Epithelial cell of esophagus (primary cell): ENCODE measurements around the gene GAD2.

Experiments used
- DNase-seq: peaks from one replicate; pipeline ENCODE4 v3.0.0; 2010; ENCODE audit warnings: low read depth
- H3K4me3 ChIP-seq: 2 replicates; pipeline ENCODE4 v1.5.1; 2011; ENCODE audit warnings: mild to moderate bottlenecking, low read length, control low read depth
- CTCF ChIP-seq: IDR thresholded peaks from 2 replicates; pipeline ENCODE4 v1.5.1; 2011; ENCODE audit warnings: low read depth, mild to moderate bottlenecking, low read length, control low read depth, inconsistent platforms; ENCODE audit not compliant: insufficient read depth; ENCODE audit errors: missing control alignments

Gene GAD2

DNA sequence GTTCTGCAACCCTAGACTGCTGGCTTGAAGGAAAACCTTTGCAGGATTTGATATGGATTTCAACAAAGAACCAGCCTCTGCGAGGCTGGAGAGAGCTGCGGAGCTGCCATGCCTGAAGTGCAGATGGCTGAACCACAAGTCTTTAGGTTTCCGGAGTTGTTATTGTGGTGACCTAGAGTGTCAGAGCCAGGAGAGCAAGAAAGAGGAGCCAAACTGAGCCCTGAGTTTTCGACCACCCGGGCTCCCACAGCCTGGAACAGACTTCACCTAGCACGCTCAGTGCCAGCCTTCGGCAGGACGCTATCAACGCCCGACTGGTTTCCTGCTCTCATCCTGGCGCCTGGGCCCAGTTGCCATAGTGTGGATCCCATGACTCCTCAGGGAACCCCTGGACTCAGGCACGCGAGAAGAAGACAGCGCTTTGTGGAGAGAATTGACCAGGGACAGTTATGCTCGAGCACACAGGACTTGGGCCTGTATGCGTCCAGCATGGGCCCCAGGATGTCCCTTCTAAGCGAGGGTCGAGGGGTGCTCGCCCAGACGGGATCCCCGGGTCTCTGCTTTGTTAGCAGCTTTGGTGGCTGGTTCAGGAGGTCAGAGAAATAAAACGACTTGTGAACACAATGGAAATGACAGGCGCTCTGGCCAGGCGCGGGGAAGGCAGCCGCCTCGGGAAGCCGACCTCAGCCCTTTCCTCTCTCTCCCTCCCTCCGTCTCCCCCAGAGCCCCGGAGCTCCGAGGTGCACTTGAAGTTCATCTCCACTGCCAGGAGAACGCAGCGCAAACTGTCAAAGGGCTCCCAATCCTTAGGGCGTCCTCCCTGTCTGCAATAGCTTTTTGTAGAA is 1.8 kb upstream of the GAD2 start:
- DNase-seq = no peak
- H3K4me3 ChIP-seq = no peak overlapping the region
- TF ChIP-seq CTCF = no peak

GRCh38 chr10:26215396-26215934 is 1.1 kb upstream of the GAD2 start:
- no peak overlapping the region for H3K4me3 ChIP-seq
- no peak for TF ChIP-seq CTCF
- DNase-seq = no peak

DNA sequence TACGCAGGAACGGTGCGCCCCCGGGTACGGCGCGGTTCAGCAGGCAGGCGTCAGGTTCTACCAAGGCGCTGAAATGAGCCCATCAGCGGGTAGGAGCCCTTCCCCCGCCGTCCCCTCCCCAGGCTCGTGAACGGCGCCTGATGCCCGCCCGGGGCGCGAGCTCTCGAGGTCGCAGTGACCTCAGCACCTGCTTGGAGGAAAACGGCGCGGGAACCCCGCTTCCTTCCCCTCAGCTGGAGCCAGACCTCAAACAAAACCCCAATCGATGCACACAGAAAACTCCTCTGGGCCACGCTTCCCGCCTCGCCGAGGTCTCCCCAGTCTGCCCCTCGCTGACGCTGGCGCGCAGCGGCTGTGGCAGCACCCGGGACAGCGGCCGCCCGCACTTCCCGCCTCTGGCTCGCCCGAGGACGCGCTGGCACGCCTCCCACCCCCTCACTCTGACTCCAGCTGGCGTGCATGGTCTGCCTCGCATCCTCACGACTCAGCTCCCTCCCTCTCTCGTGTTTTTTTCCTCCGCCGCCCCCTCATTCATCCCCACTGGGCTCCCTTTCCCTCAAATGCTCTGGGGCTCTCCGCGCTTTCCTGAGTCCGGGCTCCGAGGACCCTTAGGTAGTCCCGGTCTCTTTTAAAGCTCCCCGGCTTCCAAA is 514 bp upstream of the GAD2 start:
- TF ChIP-seq CTCF = no peak
- no peak overlapping the region for H3K4me3 ChIP-seq

DNA sequence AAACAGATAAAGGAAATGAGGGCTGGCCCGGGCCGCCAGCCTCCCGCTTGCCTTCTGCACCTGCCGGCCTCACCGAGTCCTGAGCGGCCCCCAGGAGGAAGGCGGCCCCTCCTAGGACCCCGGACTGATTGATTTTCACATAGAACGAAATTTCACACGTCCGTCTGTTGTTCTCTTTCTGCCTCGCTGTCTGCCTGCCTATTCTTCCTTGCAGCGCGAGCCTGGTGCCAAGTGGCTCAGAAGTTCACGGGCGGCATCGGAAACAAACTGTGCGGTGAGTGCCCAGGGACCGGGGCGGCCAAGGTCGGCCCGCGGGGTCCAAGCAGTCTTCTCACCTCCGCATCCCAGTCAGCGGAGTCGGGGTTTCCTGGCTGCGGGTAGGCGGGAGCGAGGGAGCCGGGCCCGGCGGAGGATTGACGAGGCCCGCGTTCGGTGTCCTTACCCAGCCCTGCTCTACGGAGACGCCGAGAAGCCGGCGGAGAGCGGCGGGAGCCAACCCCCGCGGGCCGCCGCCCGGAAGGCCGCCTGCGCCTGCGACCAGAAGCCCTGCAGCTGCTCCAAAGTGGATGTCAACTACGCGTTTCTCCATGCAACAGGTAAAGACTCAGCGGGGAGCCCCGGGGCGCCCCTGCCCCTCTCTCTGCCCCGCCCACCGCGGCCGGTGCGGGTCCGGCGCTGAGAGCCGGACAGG is 967 bp downstream of the GAD2 start:
- DNase-seq = no peak
- TF ChIP-seq CTCF = no peak

More for the DNA sequence above, 514 bp upstream of the GAD2 start:
- DNase-seq = peak; percentile 17

DNA sequence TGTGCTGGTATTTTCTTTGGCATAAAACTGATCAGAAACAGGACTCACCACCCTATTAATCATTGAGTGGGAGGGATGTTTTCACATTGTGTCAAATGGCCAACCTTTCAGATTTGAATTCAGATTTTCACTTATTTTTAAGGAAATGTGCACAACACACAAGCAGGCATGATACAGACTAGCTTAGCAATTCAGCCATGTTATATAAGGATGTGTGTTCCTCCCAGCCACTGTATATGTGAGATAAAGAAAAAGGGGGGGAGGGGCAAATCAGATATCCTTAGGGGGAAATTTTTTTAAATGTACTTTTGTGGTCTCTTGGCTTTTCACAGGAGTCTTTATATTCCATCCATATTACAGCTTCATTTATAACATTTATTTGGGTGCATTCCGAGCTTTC is 3.1 kb downstream of the GAD2 start:
- no peak overlapping the region for H3K4me3 ChIP-seq
- DNase-seq = no peak
- no peak for TF ChIP-seq CTCF

More for the DNA sequence above, 967 bp downstream of the GAD2 start:
- no peak overlapping the region for H3K4me3 ChIP-seq

GRCh38 chr10:26220901-26221300 is 4.3 kb downstream of the GAD2 start:
- no peak for TF ChIP-seq CTCF
- H3K4me3 ChIP-seq = no peak overlapping the region
- DNase-seq = no peak
